Neural crest cell (in vitro differentiated cells): ENCODE results near the gene TGM2. TPM values are rescaled to one million over a fixed set of nuclear protein-coding genes. Genes with fewer than 3 reads are reported as not detected.
A peak's percentile ranks its signal among the peaks of the same experiment; 100 is the strongest.

Experiments
- DNase-seq: peaks from one replicate; pipeline ENCODE4 v3.0.0; 2021; ENCODE audit warnings: low read depth, mixed read lengths, low spot score
- H3K27ac Mint-ChIP-seq: one replicate; pipeline ENCODE4 v1.8.0; 2021; ENCODE audit warnings: mild to moderate bottlenecking, mixed read lengths; ENCODE audit not compliant: unreplicated experiment
- H3K27me3 Mint-ChIP-seq: 2 replicates; pipeline ENCODE4 v1.8.0; 2021; ENCODE audit warnings: low read depth, mild to moderate bottlenecking, mixed read lengths
- H3K36me3 Mint-ChIP-seq: 2 replicates; pipeline ENCODE4 v1.8.0; 2021; ENCODE audit warnings: low read depth, mild to moderate bottlenecking, mixed read lengths
- H3K4me1 Mint-ChIP-seq: 2 replicates; pipeline ENCODE4 v1.8.0; 2021; ENCODE audit warnings: mixed read lengths
- H3K4me3 Mint-ChIP-seq: one replicate; pipeline ENCODE4 v1.8.0; 2021; ENCODE audit warnings: mild to moderate bottlenecking, mixed read lengths
- H3K9me3 Mint-ChIP-seq: 2 replicates; pipeline ENCODE4 v1.8.0; 2021; ENCODE audit warnings: mixed read lengths
- total RNA-seq: library from RNA; stranded (reverse); gene quantifications from 2 replicates; pipeline ENCODE4 v1.2.1, GENCODE V29; 2021
- TF ChIP-seq, protein P1 (sequence below): fragments of 200-600 bp; sonication (generic); conservative IDR thresholded peaks from 2 replicates; pipeline ENCODE4 v1.5.0; 2021; ENCODE audit warnings: antibody characterized with exemption, mild to moderate bottlenecking

Gene TGM2
- total RNA-seq, 1 donor from 2014 or later = 1.4 TPM

DNA sequence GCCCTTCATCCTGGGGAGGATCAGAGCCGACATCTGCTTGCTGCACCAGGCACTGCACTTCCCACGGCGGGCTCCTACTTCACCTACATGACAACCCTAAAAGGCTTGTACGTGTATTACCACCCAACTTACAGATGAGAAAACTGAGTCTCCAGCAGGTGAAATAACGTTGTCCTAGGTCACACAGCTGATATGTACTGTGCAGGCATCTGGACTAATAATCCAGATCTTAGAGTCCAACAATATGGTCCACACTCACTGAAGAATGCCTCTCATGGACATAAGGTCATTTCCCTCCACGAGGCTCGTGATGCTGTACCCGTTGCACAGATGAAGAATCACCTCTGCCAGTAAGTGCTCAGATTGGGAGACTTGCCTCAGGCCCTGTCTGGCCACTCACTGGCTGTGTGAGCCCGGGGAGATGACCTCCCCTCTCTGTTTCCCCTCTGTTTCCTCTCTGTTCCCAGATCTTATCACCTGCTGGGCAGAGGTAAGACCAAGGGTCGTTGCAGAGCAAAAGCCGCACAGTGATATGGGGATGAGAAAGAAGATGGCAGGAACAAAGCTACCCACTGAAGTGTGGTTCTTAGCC lies 32.1 kb downstream of the TGM2 start:
- H3K27ac Mint-ChIP-seq = no peak overlapping the region
- TF ChIP-seq, protein P1, sequence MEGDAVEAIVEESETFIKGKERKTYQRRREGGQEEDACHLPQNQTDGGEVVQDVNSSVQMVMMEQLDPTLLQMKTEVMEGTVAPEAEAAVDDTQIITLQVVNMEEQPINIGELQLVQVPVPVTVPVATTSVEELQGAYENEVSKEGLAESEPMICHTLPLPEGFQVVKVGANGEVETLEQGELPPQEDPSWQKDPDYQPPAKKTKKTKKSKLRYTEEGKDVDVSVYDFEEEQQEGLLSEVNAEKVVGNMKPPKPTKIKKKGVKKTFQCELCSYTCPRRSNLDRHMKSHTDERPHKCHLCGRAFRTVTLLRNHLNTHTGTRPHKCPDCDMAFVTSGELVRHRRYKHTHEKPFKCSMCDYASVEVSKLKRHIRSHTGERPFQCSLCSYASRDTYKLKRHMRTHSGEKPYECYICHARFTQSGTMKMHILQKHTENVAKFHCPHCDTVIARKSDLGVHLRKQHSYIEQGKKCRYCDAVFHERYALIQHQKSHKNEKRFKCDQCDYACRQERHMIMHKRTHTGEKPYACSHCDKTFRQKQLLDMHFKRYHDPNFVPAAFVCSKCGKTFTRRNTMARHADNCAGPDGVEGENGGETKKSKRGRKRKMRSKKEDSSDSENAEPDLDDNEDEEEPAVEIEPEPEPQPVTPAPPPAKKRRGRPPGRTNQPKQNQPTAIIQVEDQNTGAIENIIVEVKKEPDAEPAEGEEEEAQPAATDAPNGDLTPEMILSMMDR = no peak
- no peak for DNase-seq
- H3K27me3 Mint-ChIP-seq = no peaks in the 10 kb centered on the region
- H3K4me1 Mint-ChIP-seq = peaks cover 24% of the 10 kb centered on the region
- H3K4me3 Mint-ChIP-seq = no peak overlapping the region
- no peaks in the 10 kb centered on the region for H3K9me3 Mint-ChIP-seq
- no peaks in the 10 kb centered on the region for H3K36me3 Mint-ChIP-seq

DNA sequence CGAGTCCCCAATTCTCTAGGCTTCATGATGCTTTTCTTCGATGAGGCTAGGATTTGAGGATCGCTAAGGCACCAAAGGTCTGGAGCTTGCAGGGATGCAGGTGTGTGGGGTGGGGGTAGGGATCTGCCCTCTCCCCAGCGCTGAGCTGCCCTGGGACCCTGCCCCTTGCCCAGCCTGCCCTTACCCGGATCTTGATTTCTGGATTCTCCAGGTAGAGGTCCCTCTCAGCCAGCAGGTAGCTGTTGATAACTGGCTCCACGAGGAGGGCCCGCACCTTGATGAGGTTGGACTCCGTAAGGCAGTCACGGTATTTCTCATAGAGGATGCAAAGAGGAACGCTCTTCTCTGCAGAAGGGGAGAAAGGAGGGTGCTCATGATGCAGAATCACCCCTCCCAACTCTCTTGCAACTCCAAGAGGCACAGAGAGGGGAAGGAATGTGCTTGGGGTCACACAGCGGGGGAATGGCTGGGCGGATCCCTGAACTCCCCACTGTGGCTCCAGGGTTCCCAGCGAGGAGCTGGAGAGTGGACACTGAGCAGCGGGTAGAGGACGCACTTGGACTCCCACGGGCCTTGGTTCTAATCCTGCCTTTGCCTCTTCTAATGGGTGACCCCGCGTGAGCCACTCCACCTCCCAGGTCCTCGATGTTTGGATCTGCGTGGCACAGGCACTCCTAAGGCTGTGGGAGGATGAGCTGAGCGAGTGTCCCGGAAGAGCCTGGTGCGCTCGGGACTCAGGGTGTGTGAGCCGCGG lies 32.7 kb downstream of the TGM2 start:
- TF ChIP-seq, protein P1 = no peak
- peaks cover 24% of the 10 kb centered on the region for H3K4me1 Mint-ChIP-seq
- no peak overlapping the region for H3K27ac Mint-ChIP-seq
- H3K9me3 Mint-ChIP-seq = no peaks in the 10 kb centered on the region
- H3K36me3 Mint-ChIP-seq = no peaks in the 10 kb centered on the region
- no peak overlapping the region for H3K4me3 Mint-ChIP-seq
- no peaks in the 10 kb centered on the region for H3K27me3 Mint-ChIP-seq
- no peak for DNase-seq

DNA sequence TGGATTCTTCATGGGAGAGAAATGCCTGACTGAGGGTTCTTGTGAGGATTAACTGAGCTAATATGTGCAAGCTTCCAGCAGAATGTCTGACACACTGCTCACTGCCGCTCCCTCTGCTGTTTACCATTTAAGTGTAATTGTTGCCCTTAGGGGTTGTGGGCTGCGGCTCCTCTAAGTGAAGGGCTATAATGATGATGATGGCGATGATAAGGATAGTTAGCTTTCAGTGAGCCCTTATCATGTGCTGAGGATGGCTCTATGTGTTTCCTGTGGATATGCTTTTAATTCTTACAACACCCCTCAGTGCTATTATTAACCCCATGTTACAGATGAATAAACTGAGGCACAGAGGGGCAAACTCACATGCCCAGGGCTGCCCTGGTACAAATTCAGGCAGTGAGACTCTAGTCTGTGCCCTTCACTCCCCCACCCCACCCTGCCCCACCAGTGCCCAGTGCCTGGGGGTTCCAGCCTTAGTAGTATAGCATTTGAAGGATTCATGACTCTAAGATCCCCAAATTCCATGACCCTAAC lies 33.4 kb downstream of the TGM2 start:
- DNase-seq = no peak
- Mint-ChIP-seq H3K4me3 (no peak overlapping the region), H3K36me3 (no peaks in the 10 kb centered on the region), H3K4me1 (peaks cover 25% of the 10 kb centered on the region), H3K27ac (peak overlapping the region; percentile 35), H3K9me3 (no peaks in the 10 kb centered on the region), H3K27me3 (no peaks in the 10 kb centered on the region)
- TF ChIP-seq, protein P1 = no peak

GRCh38 chr20:38130687-38131587 lies 34.1 kb downstream of the TGM2 start:
- H3K27ac Mint-ChIP-seq = peak overlapping the region; percentile 35
- TF ChIP-seq, protein P1 = no peak
- no peaks in the 10 kb centered on the region for H3K9me3 Mint-ChIP-seq
- H3K4me1 Mint-ChIP-seq = peaks cover 27% of the 10 kb centered on the region
- no peaks in the 10 kb centered on the region for H3K27me3 Mint-ChIP-seq
- H3K36me3 Mint-ChIP-seq = no peaks in the 10 kb centered on the region
- no peak for DNase-seq
- H3K4me3 Mint-ChIP-seq = no peak overlapping the region

DNA sequence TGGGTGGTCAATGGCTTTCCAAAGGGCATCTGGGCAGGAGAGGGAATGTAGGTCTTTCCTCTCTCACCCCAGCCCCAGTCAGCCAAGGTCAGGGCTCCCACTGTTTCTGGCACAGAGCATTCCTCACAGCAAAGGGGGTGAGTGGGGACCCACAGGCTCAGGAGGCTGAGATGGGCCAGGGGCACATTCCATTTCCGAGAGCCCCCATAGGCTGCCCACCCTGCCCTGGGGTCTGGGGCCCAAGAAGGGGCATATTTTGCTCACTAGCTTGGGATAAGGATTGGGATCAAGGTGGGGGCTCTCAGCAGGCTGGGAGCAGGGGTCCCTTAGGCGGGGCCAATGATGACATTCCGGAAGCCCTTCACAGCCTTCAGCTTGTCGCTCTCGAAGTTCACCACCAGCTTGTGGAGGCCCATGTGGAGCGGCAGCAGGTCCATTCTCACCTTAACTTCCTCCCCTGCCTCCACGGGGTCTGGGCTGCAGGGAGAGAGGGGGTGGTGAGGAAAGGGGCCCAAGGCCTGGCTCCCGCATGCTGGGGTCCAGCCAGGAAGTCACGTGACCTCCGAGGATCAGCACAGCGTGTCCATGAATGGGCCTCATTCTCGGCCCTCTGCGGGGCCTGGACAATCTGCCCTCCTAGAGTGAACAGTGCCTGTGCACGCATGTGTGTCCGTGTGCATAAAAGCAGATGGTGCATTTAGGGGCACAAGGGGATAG lies 35.0 kb downstream of the TGM2 start:
- no peak overlapping the region for H3K4me3 Mint-ChIP-seq
- H3K4me1 Mint-ChIP-seq = peaks cover 27% of the 10 kb centered on the region
- no peaks in the 10 kb centered on the region for H3K27me3 Mint-ChIP-seq
- no peaks in the 10 kb centered on the region for H3K36me3 Mint-ChIP-seq
- H3K9me3 Mint-ChIP-seq = no peaks in the 10 kb centered on the region
- DNase-seq = no peak
- no peak overlapping the region for H3K27ac Mint-ChIP-seq
- TF ChIP-seq, protein P1 = no peak
